H9 (cell line): ENCODE measurements around the gene LAMA3. TPM values are rescaled to one million over a fixed set of nuclear protein-coding genes. Genes with fewer than 3 reads are reported as not detected.

Experiments used
- DNase-seq: peaks from one replicate; pipeline ENCODE4 v3.0.0-alpha.2; 2017
- H2AFZ ChIP-seq: one replicate; pipeline ENCODE4 v1.6.1; 2013; ENCODE audit warnings: mild to moderate bottlenecking, low read length, control low read depth, moderate library complexity
- H2AK5ac ChIP-seq: 2 replicates; pipeline ENCODE4 v1.6.1; 2013; ENCODE audit warnings: low read length, control low read depth, mixed read lengths; ENCODE audit not compliant: insufficient read length
- H2BK120ac ChIP-seq: one replicate; pipeline ENCODE4 v1.6.1; 2013; ENCODE audit warnings: low read depth, mild to moderate bottlenecking, low read length, control low read depth, inconsistent platforms; ENCODE audit not compliant: poor library complexity, severe bottlenecking
- H2BK12ac ChIP-seq: 2 replicates; pipeline ENCODE4 v1.6.1; 2013; ENCODE audit warnings: low read length, control low read depth, mixed read lengths, low read depth; ENCODE audit not compliant: insufficient read length
- H2BK15ac ChIP-seq: 2 replicates; pipeline ENCODE4 v1.6.1; 2013; ENCODE audit warnings: low read depth, low read length, control low read depth
- H2BK20ac ChIP-seq: one replicate; pipeline ENCODE4 v1.6.1; 2013; ENCODE audit warnings: low read depth, mild to moderate bottlenecking, low read length, control low read depth, inconsistent platforms; ENCODE audit not compliant: poor library complexity, severe bottlenecking
- H2BK5ac ChIP-seq: 2 replicates; pipeline ENCODE4 v1.6.1; 2013; ENCODE audit warnings: low read length, control low read depth, mixed read lengths; ENCODE audit not compliant: insufficient read length
- H3K14ac ChIP-seq: 2 replicates; pipeline ENCODE4 v1.6.1; 2013; ENCODE audit warnings: low read length, control low read depth; ENCODE audit not compliant: insufficient read depth
- H3K18ac ChIP-seq: 2 replicates; pipeline ENCODE4 v1.6.1; 2013; ENCODE audit warnings: low read depth, mild to moderate bottlenecking, mixed read lengths, low read length, control low read depth; ENCODE audit not compliant: insufficient read length
- H3K23ac ChIP-seq: 2 replicates; pipeline ENCODE4 v1.6.1; 2013; ENCODE audit warnings: low read length, control low read depth, mixed read lengths, low read depth; ENCODE audit not compliant: insufficient read length
- H3K23me2 ChIP-seq: 2 replicates; pipeline ENCODE4 v1.6.1; 2013; ENCODE audit warnings: low read depth, mild to moderate bottlenecking, mixed read lengths, low read length, control low read depth; ENCODE audit not compliant: insufficient read length, poor library complexity, severe bottlenecking
- H3K27ac ChIP-seq: 2 replicates; pipeline ENCODE4 v1.5.1; 2013; ENCODE audit warnings: low read length, control low read depth, mixed read lengths, low read depth; ENCODE audit not compliant: insufficient read length
- H3K27me3 ChIP-seq: 2 replicates; pipeline ENCODE4 v1.6.1; 2013; ENCODE audit warnings: low read length, control low read depth, inconsistent platforms; ENCODE audit not compliant: insufficient read depth
- H3K4ac ChIP-seq: 2 replicates; pipeline ENCODE4 v1.6.1; 2013; ENCODE audit warnings: low read depth, mild to moderate bottlenecking, control low read depth, inconsistent platforms, low read length, moderate library complexity
- H3K4me1 ChIP-seq: 2 replicates; pipeline ENCODE4 v1.6.1; 2013; ENCODE audit warnings: low read length, control low read depth, inconsistent platforms; ENCODE audit not compliant: insufficient read depth
- H3K4me2 ChIP-seq: 2 replicates; pipeline ENCODE4 v1.6.1; 2013; ENCODE audit warnings: low read length, control low read depth, mixed read lengths; ENCODE audit not compliant: insufficient read length, insufficient read depth
- H3K56ac ChIP-seq: 2 replicates; pipeline ENCODE4 v1.6.1; 2013; ENCODE audit warnings: low read depth, mild to moderate bottlenecking, mixed read lengths, low read length, control low read depth; ENCODE audit not compliant: insufficient read length
- H3K79me1 ChIP-seq: 2 replicates; pipeline ENCODE4 v1.6.1; 2013; ENCODE audit warnings: low read depth, mild to moderate bottlenecking, moderate library complexity, low read length, control low read depth, inconsistent platforms; ENCODE audit not compliant: insufficient read depth, poor library complexity, severe bottlenecking
- H3K79me2 ChIP-seq: 2 replicates; pipeline ENCODE4 v1.6.1; 2013; ENCODE audit warnings: low read length, control low read depth, inconsistent platforms; ENCODE audit not compliant: insufficient read depth
- H3K9ac ChIP-seq: 2 replicates; pipeline ENCODE4 v1.6.1; 2013; ENCODE audit warnings: low read length, control low read depth, mixed read lengths; ENCODE audit not compliant: insufficient read length; ENCODE audit errors: extremely low read depth
- H3K9me3 ChIP-seq: one replicate; pipeline ENCODE4 v1.6.1; 2013; ENCODE audit warnings: low read depth, low read length, inconsistent platforms; ENCODE audit not compliant: control insufficient read depth
- H3T11ph ChIP-seq: one replicate; pipeline ENCODE4 v1.6.1; 2013; ENCODE audit warnings: mild to moderate bottlenecking, low read length, control low read depth, inconsistent platforms
- H4K20me1 ChIP-seq: one replicate; pipeline ENCODE4 v1.6.1; 2013; ENCODE audit not compliant: control insufficient read depth, insufficient read length, insufficient read depth
- H4K5ac ChIP-seq: 2 replicates; pipeline ENCODE4 v1.6.1; 2013; ENCODE audit warnings: low read depth, mild to moderate bottlenecking, mixed read lengths, low read length, control low read depth; ENCODE audit not compliant: insufficient read length
- H4K8ac ChIP-seq: replicated peaks from 2 replicates; pipeline ENCODE4 v1.6.1; 2013; ENCODE audit warnings: low read length, control low read depth, mixed read lengths, low read depth; ENCODE audit not compliant: insufficient read length
- H4K91ac ChIP-seq: 2 replicates; pipeline ENCODE4 v1.6.1; 2013; ENCODE audit warnings: low read depth, mild to moderate bottlenecking, moderate library complexity, mixed read lengths, low read length, control low read depth; ENCODE audit not compliant: insufficient read length
- H3K27ac Mint-ChIP-seq, 3 experiments: 2 replicates in 2 of 3; 3 replicates in 1 of 3; pipeline ENCODE4 v1.8.0; 2020 to 2021; ENCODE audit warnings: mixed read lengths in 3 of 3, mild to moderate bottlenecking in 1 of 3, moderate library complexity in 1 of 3
- H3K27me3 Mint-ChIP-seq: 2 replicates; pipeline ENCODE4 v1.8.0; 2021; ENCODE audit warnings: low read depth, mild to moderate bottlenecking, moderate library complexity, mixed read lengths
- H3K36me3 Mint-ChIP-seq, 3 experiments: 2 replicates in 2 of 3; 3 replicates in 1 of 3; pipeline ENCODE4 v1.8.0; 2020 to 2021; ENCODE audit warnings: low read depth in 3 of 3, mixed read lengths in 3 of 3; ENCODE audit not compliant: insufficient read depth in 1 of 3
- H3K4me1 Mint-ChIP-seq, 2 experiments: 2 replicates each; pipeline ENCODE4 v1.8.0; 2020; ENCODE audit warnings: mixed read lengths in 2 of 2
- H3K4me3 Mint-ChIP-seq, 2 experiments: 2 replicates in 1 of 2; 3 replicates in 1 of 2; pipeline ENCODE4 v1.8.0; 2020 to 2021; ENCODE audit warnings: mild to moderate bottlenecking in 2 of 2, mixed read lengths in 2 of 2, moderate library complexity in 1 of 2
- H3K9me3 Mint-ChIP-seq, 2 experiments: 2 replicates in 1 of 2; 3 replicates in 1 of 2; pipeline ENCODE4 v1.8.0; 2020; ENCODE audit warnings: mild to moderate bottlenecking in 2 of 2, mixed read lengths in 2 of 2, moderate library complexity in 1 of 2
- WGBS: extraction: QIAGEN DNeasy Blood & Tissue Kit; methylation state at CpG from one replicate; pipeline ENCODE4 v1.1.7; 2013; ENCODE audit warnings: missing lambda C conversion rate, low lambda C conversion rate, mixed read lengths; ENCODE audit not compliant: insufficient read length; ENCODE audit errors: extremely low coverage; 5-methylcytosine and 5-hydroxymethylcytosine counted together
- total RNA-seq: library from RNA; stranded (reverse); gene quantifications from 2 replicates; pipeline ENCODE4 v1.2.1, GENCODE V29; 2021
- TF ChIP-seq, protein P1 (sequence below): fragments of 200-600 bp; sonication (generic); conservative IDR thresholded peaks from 3 replicates; pipeline ENCODE4 v1.8.0; 2021; ENCODE audit warnings: antibody characterized with exemption, mild to moderate bottlenecking

Gene LAMA3
- total RNA-seq, 1 experiment from 2014 or later: 0.33 TPM

- H3K4me1 Mint-ChIP-seq: peaks cover 17 to 27% of the 10 kb centered on the region in 2 experiments
- no peak overlapping the region for H4K8ac ChIP-seq
- no peak overlapping the region for H4K91ac ChIP-seq
- H3K79me1 ChIP-seq: no peaks in the 10 kb centered on the region
- no peaks in the 10 kb centered on the region for H4K20me1 ChIP-seq
- H3K56ac ChIP-seq: no peak overlapping the region
- no peak overlapping the region for H2AK5ac ChIP-seq
- H3K4me2 ChIP-seq: no peak overlapping the region
- no peak overlapping the region for H2AFZ ChIP-seq
- no peak overlapping the region for H3K23ac ChIP-seq
- H3K27ac Mint-ChIP-seq: no peak overlapping the region
- H2BK12ac ChIP-seq: no peak overlapping the region
- no peak overlapping the region for H3K4ac ChIP-seq
- H3T11ph ChIP-seq: no peak overlapping the region
- no peak overlapping the region for H3K18ac ChIP-seq
- H3K27me3 ChIP-seq: no peaks in the 10 kb centered on the region
- no CpG with 5 or more reads among the region's 8 CpGs for WGBS
- H3K9me3 ChIP-seq: no peaks in the 10 kb centered on the region
- H3K14ac ChIP-seq: no peak overlapping the region
- no peak overlapping the region for H2BK20ac ChIP-seq
- no peak overlapping the region for H2BK15ac ChIP-seq
- H3K9ac ChIP-seq: no peak overlapping the region
- no peaks in the 10 kb centered on the region; the same call in 1 of the 2 replicates for H3K4me1 ChIP-seq
- no peak overlapping the region for H2BK5ac ChIP-seq
- no peaks in the 10 kb centered on the region; a peak in 1 of 7 replicates for H3K36me3 Mint-ChIP-seq
- H3K9me3 Mint-ChIP-seq: no peaks in the 10 kb centered on the region
- TF ChIP-seq, protein P1, sequence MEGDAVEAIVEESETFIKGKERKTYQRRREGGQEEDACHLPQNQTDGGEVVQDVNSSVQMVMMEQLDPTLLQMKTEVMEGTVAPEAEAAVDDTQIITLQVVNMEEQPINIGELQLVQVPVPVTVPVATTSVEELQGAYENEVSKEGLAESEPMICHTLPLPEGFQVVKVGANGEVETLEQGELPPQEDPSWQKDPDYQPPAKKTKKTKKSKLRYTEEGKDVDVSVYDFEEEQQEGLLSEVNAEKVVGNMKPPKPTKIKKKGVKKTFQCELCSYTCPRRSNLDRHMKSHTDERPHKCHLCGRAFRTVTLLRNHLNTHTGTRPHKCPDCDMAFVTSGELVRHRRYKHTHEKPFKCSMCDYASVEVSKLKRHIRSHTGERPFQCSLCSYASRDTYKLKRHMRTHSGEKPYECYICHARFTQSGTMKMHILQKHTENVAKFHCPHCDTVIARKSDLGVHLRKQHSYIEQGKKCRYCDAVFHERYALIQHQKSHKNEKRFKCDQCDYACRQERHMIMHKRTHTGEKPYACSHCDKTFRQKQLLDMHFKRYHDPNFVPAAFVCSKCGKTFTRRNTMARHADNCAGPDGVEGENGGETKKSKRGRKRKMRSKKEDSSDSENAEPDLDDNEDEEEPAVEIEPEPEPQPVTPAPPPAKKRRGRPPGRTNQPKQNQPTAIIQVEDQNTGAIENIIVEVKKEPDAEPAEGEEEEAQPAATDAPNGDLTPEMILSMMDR: no peak
- no peak overlapping the region for H3K4me3 Mint-ChIP-seq
- H3K79me2 ChIP-seq: no peaks in the 10 kb centered on the region
- H3K23me2 ChIP-seq: no peaks in the 10 kb centered on the region
- H2BK120ac ChIP-seq: no peak overlapping the region
- no peak for DNase-seq
- H3K27ac ChIP-seq: no peak overlapping the region
- no peaks in the 10 kb centered on the region; the same call in 1 of the 2 replicates for H3K27me3 Mint-ChIP-seq
- no peak overlapping the region for H4K5ac ChIP-seq
Observed at GRCh38 chr18:23648940-23649607, 40.2 kb upstream of the LAMA3 start.
